A549 (cell line): ENCODE measurements around the gene IFNA6. TPM values are rescaled to one million over a fixed set of nuclear protein-coding genes. Genes with fewer than 3 reads are reported as not detected.

Experiments used
- ATAC-seq, 2 experiments: fragments of 200-7000 bp in 1 of 2; fragments of >200 bp in 1 of 2; cut with Nextera tagmentation in 1 of 2; cut with Tn5 transposase in 1 of 2; 3 replicates each; pipeline versions ENCODE4 v1.8.0 to v1.9.1; 2018 to 2020; ENCODE audit warnings: mild to moderate bottlenecking in 1 of 2, moderate library complexity in 1 of 2
- CTCF ChIA-PET: fragments of 300-600 bp; sonication (Branson Sonifier 250); formaldehyde crosslinking; extraction: SDS; loops from one replicate; lab custom pipeline; 2021; ENCODE audit warnings: antibody characterized with exemption, inconsistent platforms; lab: Yijun Ruan, JAX
- POLR2A ChIA-PET: fragments of 350-600 bp; formaldehyde crosslinking; extraction: SDS; loops from one replicate; lab custom pipeline; 2021; ENCODE audit warnings: antibody characterized with exemption, inconsistent platforms; lab: Yijun Ruan, JAX
- DNase-seq, 2 experiments: peaks; one replicate each; pipeline versions ENCODE4 v3.0.0 to v3.0.0-alpha.2; 2011 to 2016; ENCODE audit warnings: low read depth in 1 of 2, low spot score in 1 of 2
- FAIRE-seq: peaks from 2 replicates; lab custom pipeline; 2011; peaks lifted over from hg19 to GRCh38; lab: Jason Lieb, UNC
- H3K27ac ChIP-seq, 2 experiments: fragments of >200 bp; sonication (Bioruptor Twin); formaldehyde crosslinking; 3 replicates each; pipeline ENCODE4 v1.5.1; 2016 to 2017
- H3K4me1 ChIP-seq: fragments of >200 bp; sonication (Bioruptor Twin); formaldehyde crosslinking; 3 replicates; pipeline ENCODE4 v1.6.1; 2016
- H3K4me2 ChIP-seq: fragments of >200 bp; sonication (Bioruptor Twin); formaldehyde crosslinking; 3 replicates; pipeline ENCODE4 v1.6.1; 2016
- H3K4me3 ChIP-seq: fragments of >200 bp; sonication (Bioruptor Twin); formaldehyde crosslinking; 3 replicates; pipeline ENCODE4 v1.5.1; 2016
- H3K9me3 ChIP-seq: fragments of >200 bp; sonication (Bioruptor Twin); formaldehyde crosslinking; 3 replicates; pipeline ENCODE4 v1.6.1; 2016
- BCL3 ChIP-seq: fragments of >200 bp; sonication (Bioruptor Twin); formaldehyde crosslinking; IDR thresholded peaks from 3 replicates; pipeline ENCODE4 v1.6.1; 2016
- BHLHE40 ChIP-seq: IDR thresholded peaks from 2 replicates; pipeline ENCODE4 v1.6.1; 2012; ENCODE audit warnings: low read depth, low read length, inconsistent platforms
- CHD4 ChIP-seq: fragments of 200-600 bp; sonication (generic); IDR thresholded peaks from 2 replicates; pipeline ENCODE4 v1.6.1; 2016; ENCODE audit warnings: antibody characterized with exemption, mild to moderate bottlenecking, borderline replicate concordance
- E2F6 ChIP-seq: IDR thresholded peaks from 2 replicates; pipeline ENCODE4 v1.6.1; 2012; ENCODE audit warnings: low read depth, borderline replicate concordance
- HES2 ChIP-seq: fragments of >200 bp; sonication (Bioruptor Twin); formaldehyde crosslinking; IDR thresholded peaks from 2 replicates; pipeline ENCODE4 v1.6.1; 2016
- HEYL ChIP-seq: fragments of 250-450 bp; sonication (Bioruptor Pico); IDR thresholded peaks from 2 replicates; pipeline ENCODE4 v1.8.0; 2021; ENCODE audit warnings: mild to moderate bottlenecking, moderate library complexity
- HOXB13 ChIP-seq: fragments of 250-450 bp; sonication (Bioruptor Pico); IDR thresholded peaks from 2 replicates; pipeline ENCODE4 v1.5.0; 2020; ENCODE audit warnings: low read depth, mild to moderate bottlenecking, moderate library complexity
- HOXB5 ChIP-seq: fragments of 250-450 bp; sonication (Bioruptor Pico); IDR thresholded peaks from 2 replicates; pipeline ENCODE4 v1.5.0; 2020; ENCODE audit warnings: mild to moderate bottlenecking, moderate library complexity
- JUN ChIP-seq, 2 experiments: fragments of >200 bp; sonication (Bioruptor Twin); formaldehyde crosslinking; IDR thresholded peaks; 2 replicates in 1 of 2; 3 replicates in 1 of 2; pipeline ENCODE4 v1.6.1; 2016 to 2017
- MAFK ChIP-seq: fragments of 450-650 bp; IDR thresholded peaks from 2 replicates; pipeline ENCODE4 v1.6.1; 2014; ENCODE audit not compliant: partially characterized antibody
- NPAS2 ChIP-seq: fragments of 250-450 bp; sonication (Bioruptor Pico); IDR thresholded peaks from 2 replicates; pipeline ENCODE4 v1.8.0; 2022; ENCODE audit warnings: mild to moderate bottlenecking, moderate library complexity, borderline replicate concordance
- NR3C1 ChIP-seq: fragments of >200 bp; sonication (Bioruptor Twin); formaldehyde crosslinking; IDR thresholded peaks from 3 replicates; pipeline ENCODE4 v1.6.1; 2017
- POLR2AphosphoS2 ChIP-seq: conservative IDR thresholded peaks from 2 replicates; pipeline ENCODE4 v1.6.1; 2012; ENCODE audit warnings: low read length, improper control_type of control experiment, inconsistent platforms
- RAD21 ChIP-seq, 2 experiments: fragments of >200 bp in 1 of 2; sonication (Bioruptor Twin) in 1 of 2; formaldehyde crosslinking in 1 of 2; IDR thresholded peaks in 1 of 2; conservative IDR thresholded peaks in 1 of 2; 2 replicates in 1 of 2; 3 replicates in 1 of 2; pipeline ENCODE4 v1.6.1; 2012 to 2018; ENCODE audit warnings: inconsistent platforms in 1 of 2
- RCOR1 ChIP-seq: fragments of 150-350 bp; IDR thresholded peaks from 2 replicates; pipeline ENCODE4 v1.6.1; 2014; ENCODE audit warnings: antibody characterized with exemption, low read length, low read depth
- RNF2 ChIP-seq: fragments of 200-600 bp; sonication (generic); IDR thresholded peaks from 2 replicates; pipeline ENCODE4 v1.6.1; 2016; ENCODE audit warnings: low read depth, mild to moderate bottlenecking, antibody characterized with exemption, moderate library complexity, borderline replicate concordance
- SMC3 ChIP-seq: fragments of >200 bp; sonication (Bioruptor Twin); formaldehyde crosslinking; IDR thresholded peaks from 3 replicates; pipeline ENCODE4 v1.6.1; 2018; ENCODE audit warnings: inconsistent platforms
- ZC3H11A ChIP-seq: fragments of 450-650 bp; IDR thresholded peaks from 2 replicates; pipeline ENCODE4 v1.6.1; 2014; ENCODE audit warnings: antibody characterized with exemption, mild to moderate bottlenecking
- WGBS: methylation state at CpG from one replicate; pipeline ENCODE4 v1.1.6; 2017; ENCODE audit errors: missing lambda C conversion rate; 5-methylcytosine and 5-hydroxymethylcytosine counted together
- polyA plus RNA-seq, 4 experiments: library from polyadenylated mRNA; depleted of rRNA in 3 of 4; stranded (reverse); fragments of >200 nt; fragmentation: RNase III in 1 of 4; extraction: RNeasy Plus Mini Kit Qiagen cat#74134 plus additional on column Dnase treatment in 1 of 4; gene quantifications; 2 replicates in 3 of 4; 3 replicates in 1 of 4; pipeline ENCODE4 v1.2.3, GENCODE V29; 2011 to 2017
- TF ChIP-seq, protein P1 (sequence below): fragments of >200 bp; sonication (Bioruptor Twin); formaldehyde crosslinking; IDR thresholded peaks from 3 replicates; pipeline ENCODE4 v1.5.1; 2016
- TF ChIP-seq, protein P2 (sequence below): fragments of 250-450 bp; sonication (Bioruptor Pico); IDR thresholded peaks from 2 replicates; pipeline ENCODE4 v1.5.0; 2020; ENCODE audit warnings: low read depth, mild to moderate bottlenecking, moderate library complexity
- TF ChIP-seq, protein P3 (sequence below): fragments of 200-600 bp; sonication (generic); IDR thresholded peaks from 2 replicates; pipeline ENCODE4 v1.6.1; 2016; ENCODE audit warnings: antibody characterized with exemption, mild to moderate bottlenecking, moderate library complexity

Gene IFNA6
- polyA plus RNA-seq, 2 of the 4 experiments (the other 2 are of a cell fraction) = not detected

DNA sequence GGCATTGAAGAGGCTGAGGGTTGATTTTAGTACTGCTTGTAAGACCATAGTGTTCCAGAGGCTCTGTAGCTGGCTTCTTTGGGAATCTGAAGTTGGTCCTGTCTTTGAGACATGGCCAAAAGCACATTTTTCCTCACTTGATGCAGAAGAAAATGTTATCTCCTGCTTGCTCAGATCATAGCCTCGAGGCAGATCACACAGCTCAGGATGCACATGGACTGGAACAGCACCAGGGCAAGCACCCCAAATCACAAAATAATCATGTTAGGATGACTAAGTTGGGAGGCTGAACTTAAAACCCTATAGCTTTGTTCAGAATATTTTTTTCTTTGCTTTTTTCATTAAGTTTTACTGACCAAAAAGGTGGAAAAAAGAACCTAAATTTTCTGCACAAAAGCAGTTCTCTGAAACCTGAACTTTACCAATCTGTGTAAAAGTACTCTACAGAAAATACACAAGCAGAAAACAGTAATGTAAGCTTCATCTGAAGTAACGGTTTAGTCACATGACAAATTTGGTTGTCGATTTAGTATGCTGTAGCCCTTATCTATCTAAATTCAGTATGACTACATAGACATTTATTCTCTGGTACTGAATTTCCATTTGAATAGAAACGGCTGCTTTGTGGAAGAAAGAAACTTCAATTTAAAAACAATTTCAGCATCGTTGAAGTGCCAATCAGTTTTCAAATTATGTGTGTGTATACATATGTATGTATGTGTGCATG is 18.8 kb downstream of the IFNA6 start:
- FAIRE-seq (no peak), DNase-seq (no peak), ATAC-seq (no peak)
- Histone ChIP-seq H3K4me1 (peaks cover 40% of the 10 kb centered on the region), H3K4me3 (no peak overlapping the region), H3K9me3 (no peaks in the 10 kb centered on the region), H3K27ac (no peak overlapping the region), H3K4me2 (peak overlapping the region; percentile 66)
- POLR2A ChIA-PET = no interaction called here
- TF ChIP-seq POLR2AphosphoS2 (no peak), ZC3H11A (no peak), BHLHE40 (no peak), MAFK (no peak), RAD21 (conservative IDR thresholded peaks at IDR 0.05 in 1 of 2, IDR thresholded peaks at IDR 0.05 in 1 of 2) (no peak), HEYL (CRISPR knock-in tag) (no peak), SMC3 (no peak), HOXB13 (CRISPR knock-in tag) (no peak), BCL3 (no peak), HOXB5 (CRISPR knock-in tag) (no peak)
- TF ChIP-seq, protein P1, sequence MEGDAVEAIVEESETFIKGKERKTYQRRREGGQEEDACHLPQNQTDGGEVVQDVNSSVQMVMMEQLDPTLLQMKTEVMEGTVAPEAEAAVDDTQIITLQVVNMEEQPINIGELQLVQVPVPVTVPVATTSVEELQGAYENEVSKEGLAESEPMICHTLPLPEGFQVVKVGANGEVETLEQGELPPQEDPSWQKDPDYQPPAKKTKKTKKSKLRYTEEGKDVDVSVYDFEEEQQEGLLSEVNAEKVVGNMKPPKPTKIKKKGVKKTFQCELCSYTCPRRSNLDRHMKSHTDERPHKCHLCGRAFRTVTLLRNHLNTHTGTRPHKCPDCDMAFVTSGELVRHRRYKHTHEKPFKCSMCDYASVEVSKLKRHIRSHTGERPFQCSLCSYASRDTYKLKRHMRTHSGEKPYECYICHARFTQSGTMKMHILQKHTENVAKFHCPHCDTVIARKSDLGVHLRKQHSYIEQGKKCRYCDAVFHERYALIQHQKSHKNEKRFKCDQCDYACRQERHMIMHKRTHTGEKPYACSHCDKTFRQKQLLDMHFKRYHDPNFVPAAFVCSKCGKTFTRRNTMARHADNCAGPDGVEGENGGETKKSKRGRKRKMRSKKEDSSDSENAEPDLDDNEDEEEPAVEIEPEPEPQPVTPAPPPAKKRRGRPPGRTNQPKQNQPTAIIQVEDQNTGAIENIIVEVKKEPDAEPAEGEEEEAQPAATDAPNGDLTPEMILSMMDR = no peak
- TF ChIP-seq, protein P2, sequence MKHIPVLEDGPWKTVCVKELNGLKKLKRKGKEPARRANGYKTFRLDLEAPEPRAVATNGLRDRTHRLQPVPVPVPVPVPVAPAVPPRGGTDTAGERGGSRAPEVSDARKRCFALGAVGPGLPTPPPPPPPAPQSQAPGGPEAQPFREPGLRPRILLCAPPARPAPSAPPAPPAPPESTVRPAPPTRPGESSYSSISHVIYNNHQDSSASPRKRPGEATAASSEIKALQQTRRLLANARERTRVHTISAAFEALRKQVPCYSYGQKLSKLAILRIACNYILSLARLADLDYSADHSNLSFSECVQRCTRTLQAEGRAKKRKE (CRISPR knock-in tag) = no peak
- WGBS = 61% methylated on average over 5 of the region's 5 CpGs
- CTCF ChIA-PET = interaction anchor here (1.2 to 8.3 kb wide), 2 partner anchors 14 to 63 kb away, joined by 5 to 65 read pairs; no protein-coding TSS in a partner anchor

DNA sequence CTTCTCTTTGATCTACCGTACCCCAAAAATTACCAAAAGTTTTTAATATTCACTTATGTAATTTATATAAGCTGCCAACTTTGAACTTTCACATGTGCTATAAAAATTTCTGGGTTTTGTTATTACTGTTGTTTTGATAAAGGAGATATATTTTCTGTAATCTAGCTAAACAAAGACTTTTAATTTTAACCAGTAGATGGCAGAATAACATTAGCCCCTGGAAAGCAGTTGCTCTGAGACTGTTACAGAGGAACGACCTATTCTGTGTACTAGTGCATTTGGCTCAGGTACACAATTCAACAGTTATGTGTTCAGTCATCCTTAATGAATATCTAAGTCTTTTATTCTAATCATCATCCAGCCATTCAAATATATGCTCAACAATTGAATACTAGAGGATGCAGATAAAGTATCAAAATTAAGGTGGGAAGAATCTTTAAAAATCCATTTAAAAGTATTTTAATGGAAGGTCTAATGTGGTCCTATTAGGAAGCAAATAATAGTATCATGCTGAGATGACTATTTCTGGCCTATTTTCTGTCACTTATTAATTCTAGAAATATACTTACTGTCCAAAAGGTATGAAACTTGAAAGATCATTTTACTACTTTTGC is 24.1 kb downstream of the IFNA6 start:
- WGBS = 17% methylated on average over 2 of the region's 2 CpGs
- TF ChIP-seq CHD4 (no peak), NPAS2 (CRISPR knock-in tag) (no peak), RCOR1 (no peak), NR3C1 (no peak), RNF2 (no peak), HES2 (no peak), BHLHE40 (no peak), HOXB13 (CRISPR knock-in tag) (no peak), JUN (IDR thresholded peaks at IDR 0.05) (no peak), E2F6 (no peak)
- TF ChIP-seq, protein P1 = peak; percentile 84
- TF ChIP-seq, protein P3, sequence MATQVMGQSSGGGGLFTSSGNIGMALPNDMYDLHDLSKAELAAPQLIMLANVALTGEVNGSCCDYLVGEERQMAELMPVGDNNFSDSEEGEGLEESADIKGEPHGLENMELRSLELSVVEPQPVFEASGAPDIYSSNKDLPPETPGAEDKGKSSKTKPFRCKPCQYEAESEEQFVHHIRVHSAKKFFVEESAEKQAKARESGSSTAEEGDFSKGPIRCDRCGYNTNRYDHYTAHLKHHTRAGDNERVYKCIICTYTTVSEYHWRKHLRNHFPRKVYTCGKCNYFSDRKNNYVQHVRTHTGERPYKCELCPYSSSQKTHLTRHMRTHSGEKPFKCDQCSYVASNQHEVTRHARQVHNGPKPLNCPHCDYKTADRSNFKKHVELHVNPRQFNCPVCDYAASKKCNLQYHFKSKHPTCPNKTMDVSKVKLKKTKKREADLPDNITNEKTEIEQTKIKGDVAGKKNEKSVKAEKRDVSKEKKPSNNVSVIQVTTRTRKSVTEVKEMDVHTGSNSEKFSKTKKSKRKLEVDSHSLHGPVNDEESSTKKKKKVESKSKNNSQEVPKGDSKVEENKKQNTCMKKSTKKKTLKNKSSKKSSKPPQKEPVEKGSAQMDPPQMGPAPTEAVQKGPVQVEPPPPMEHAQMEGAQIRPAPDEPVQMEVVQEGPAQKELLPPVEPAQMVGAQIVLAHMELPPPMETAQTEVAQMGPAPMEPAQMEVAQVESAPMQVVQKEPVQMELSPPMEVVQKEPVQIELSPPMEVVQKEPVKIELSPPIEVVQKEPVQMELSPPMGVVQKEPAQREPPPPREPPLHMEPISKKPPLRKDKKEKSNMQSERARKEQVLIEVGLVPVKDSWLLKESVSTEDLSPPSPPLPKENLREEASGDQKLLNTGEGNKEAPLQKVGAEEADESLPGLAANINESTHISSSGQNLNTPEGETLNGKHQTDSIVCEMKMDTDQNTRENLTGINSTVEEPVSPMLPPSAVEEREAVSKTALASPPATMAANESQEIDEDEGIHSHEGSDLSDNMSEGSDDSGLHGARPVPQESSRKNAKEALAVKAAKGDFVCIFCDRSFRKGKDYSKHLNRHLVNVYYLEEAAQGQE = no peak

More for the DNA sequence above, 24.1 kb downstream of the IFNA6 start:
- Histone ChIP-seq H3K4me2 (no peak overlapping the region), H3K27ac (no peak overlapping the region), H3K9me3 (no peaks in the 10 kb centered on the region), H3K4me1 (peaks cover 14% of the 10 kb centered on the region; the same call in 2 of the 3 replicates), H3K4me3 (no peak overlapping the region)
- ATAC-seq = peak; percentile 88 to 91
- ChIA-PET CTCF (interaction anchor here (0.7 to 2.6 kb wide), 39 partner anchors 8 to 911 kb away, joined by 3 to 18 read pairs (median 4); partner anchors contain the start of genes IFNA1 and KLHL9), POLR2A (interaction anchor here (1.0 to 1.2 kb wide), 2 partner anchors 9 to 444 kb away, joined by 3 to 4 read pairs; partner anchors contain the start of gene KLHL9)
- peak; percentile 40 to 42 for DNase-seq
- FAIRE-seq = peak; percentile 51
